ENCODE data around the gene CRTC1.

The CRTC1 gene

DNA sequence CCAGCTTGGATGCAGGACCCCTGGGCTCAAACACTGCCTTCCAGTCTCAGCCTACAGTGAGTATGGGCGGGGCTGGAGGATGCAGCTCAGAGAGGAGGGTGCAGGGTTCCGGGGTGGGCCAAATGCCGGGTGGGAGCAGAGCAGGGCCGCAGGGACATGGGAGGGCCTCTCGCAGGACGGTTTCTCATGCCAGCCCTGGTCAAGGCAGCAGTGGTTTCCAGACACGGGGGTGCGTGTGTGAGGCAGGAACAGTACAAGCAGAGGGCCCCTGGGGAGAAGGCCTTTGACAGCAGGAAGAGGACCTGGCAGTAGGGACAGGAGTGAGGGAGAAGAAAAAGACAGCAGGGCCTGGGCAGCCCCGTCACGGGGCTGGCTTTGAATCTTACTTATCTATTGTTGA, 34.1 kb downstream of the CRTC1 start:
- Histone ChIP-seq H3K27me3 (ENCODE audit: control insufficient read depth, low read length) (no peaks in the 10 kb centered on the region), H3K79me2 (ENCODE audit: control insufficient read depth, low read length) (no peaks in the 10 kb centered on the region), H3K9me3 (ENCODE audit: control insufficient read depth, insufficient read depth, low read length) (no peaks in the 10 kb centered on the region), H3K4me3 (ENCODE audit: low read length) (no peak overlapping the region), H4K20me1 (ENCODE audit: control insufficient read depth, insufficient read depth, low read depth, low read length) (no peaks in the 10 kb centered on the region), H3K4me1 (ENCODE audit: control insufficient read depth, low read length) (no peaks in the 10 kb centered on the region), H3K4me2 (ENCODE audit: low read length) (no peak overlapping the region), H3K36me3 (ENCODE audit: control insufficient read depth, low read length) (no peaks in the 10 kb centered on the region), H3F3A (ENCODE audit: control insufficient read depth, insufficient read depth) (no peaks in the 10 kb centered on the region), H3K27ac (ENCODE audit: low read depth, low read length) (no peak overlapping the region), H3K9me2 (replicated peaks; ENCODE audit: control insufficient read depth, low read length) (no peaks in the 10 kb centered on the region)
- TF ChIP-seq EZH2phosphoT487 (IDR thresholded peaks at IDR 0.05; ENCODE audit: borderline replicate concordance, low read length): no peak
- TF ChIP-seq, protein P1, sequence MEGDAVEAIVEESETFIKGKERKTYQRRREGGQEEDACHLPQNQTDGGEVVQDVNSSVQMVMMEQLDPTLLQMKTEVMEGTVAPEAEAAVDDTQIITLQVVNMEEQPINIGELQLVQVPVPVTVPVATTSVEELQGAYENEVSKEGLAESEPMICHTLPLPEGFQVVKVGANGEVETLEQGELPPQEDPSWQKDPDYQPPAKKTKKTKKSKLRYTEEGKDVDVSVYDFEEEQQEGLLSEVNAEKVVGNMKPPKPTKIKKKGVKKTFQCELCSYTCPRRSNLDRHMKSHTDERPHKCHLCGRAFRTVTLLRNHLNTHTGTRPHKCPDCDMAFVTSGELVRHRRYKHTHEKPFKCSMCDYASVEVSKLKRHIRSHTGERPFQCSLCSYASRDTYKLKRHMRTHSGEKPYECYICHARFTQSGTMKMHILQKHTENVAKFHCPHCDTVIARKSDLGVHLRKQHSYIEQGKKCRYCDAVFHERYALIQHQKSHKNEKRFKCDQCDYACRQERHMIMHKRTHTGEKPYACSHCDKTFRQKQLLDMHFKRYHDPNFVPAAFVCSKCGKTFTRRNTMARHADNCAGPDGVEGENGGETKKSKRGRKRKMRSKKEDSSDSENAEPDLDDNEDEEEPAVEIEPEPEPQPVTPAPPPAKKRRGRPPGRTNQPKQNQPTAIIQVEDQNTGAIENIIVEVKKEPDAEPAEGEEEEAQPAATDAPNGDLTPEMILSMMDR (IDR thresholded peaks at IDR 0.05; ENCODE audit: low read depth, low read length, poor library complexity, severe bottlenecking): no peak

DNA sequence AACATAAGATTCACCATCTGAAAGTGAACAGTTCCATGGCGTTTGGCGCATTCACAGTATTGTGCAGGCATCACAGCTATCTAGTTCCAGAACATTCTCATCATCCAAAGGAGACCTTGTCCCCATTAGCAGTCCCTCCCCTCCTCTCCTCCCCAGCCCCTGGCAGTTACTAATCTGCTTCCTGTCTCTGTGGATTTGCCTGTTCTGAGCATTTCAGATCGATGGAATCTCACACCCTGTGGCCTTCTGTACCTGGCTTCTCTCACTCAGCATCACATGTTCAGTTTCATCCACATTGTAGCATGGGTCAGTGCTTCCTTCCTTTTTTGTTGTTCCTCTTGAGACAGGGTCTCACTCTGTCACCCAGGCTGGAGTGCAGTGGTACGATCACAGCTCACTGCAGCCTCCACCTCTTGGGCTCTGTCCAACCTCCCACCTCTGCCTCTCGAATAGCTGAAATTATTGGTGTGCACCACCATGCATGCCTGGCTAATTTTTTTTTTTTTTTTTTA, 34.6 kb downstream of the CRTC1 start:
- no peaks in the 10 kb centered on the region for H3K9me3 ChIP-seq (ENCODE audit: control insufficient read depth, insufficient read depth, low read length)

DNA sequence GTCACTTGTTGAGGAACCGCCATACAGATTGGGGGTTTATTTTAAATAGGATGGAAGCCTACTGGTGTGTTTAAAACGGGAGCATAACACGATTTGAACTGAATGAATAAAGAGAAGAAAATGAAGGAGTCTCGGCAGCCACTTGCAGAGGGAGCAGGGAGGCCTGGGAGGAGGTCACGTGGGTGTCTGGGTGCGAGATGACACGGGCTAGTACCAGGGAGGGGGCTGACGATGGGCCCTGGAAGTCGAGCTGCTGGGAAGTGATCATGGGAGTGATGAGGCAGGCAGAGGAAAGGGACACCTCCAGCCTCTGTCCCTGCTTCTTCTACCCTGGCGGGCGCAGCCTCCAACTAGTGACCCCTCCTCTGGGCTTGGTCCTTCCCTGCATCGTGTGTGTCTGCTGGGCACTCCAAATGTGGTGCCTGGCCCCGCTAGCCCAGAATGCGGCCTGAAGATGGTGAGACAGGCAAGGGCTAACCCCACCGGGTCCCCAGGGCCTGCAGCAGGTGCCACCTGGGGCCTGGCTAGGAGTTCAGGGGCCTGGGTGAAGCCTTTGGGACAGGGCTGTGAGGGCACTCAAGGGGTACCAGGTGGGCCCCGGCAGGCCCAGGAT, 35.5 kb downstream of the CRTC1 start:
- Histone ChIP-seq H3K4me3 (ENCODE audit: low read length) (no peak overlapping the region), H4K20me1 (ENCODE audit: control insufficient read depth, insufficient read depth, low read depth, low read length) (no peaks in the 10 kb centered on the region), H3K36me3 (ENCODE audit: control insufficient read depth, low read length) (no peaks in the 10 kb centered on the region), H3K9me2 (replicated peaks; ENCODE audit: control insufficient read depth, low read length) (no peaks in the 10 kb centered on the region), H3K27me3 (ENCODE audit: control insufficient read depth, low read length) (no peaks in the 10 kb centered on the region), H3K9me3 (ENCODE audit: control insufficient read depth, insufficient read depth, low read length) (no peaks in the 10 kb centered on the region), H3K27ac (ENCODE audit: low read depth, low read length) (no peak overlapping the region), H3K4me1 (ENCODE audit: control insufficient read depth, low read length) (no peaks in the 10 kb centered on the region), H3K79me2 (ENCODE audit: control insufficient read depth, low read length) (no peaks in the 10 kb centered on the region), H3F3A (ENCODE audit: control insufficient read depth, insufficient read depth) (no peaks in the 10 kb centered on the region), H3K4me2 (ENCODE audit: low read length) (no peak overlapping the region)
- TF ChIP-seq, protein P1 (IDR thresholded peaks at IDR 0.05; ENCODE audit: low read depth, low read length, poor library complexity, severe bottlenecking): no peak
- TF ChIP-seq EZH2phosphoT487 (IDR thresholded peaks at IDR 0.05; ENCODE audit: borderline replicate concordance, low read length): no peak

More for the DNA sequence above, 34.6 kb downstream of the CRTC1 start:
- H3K4me3 ChIP-seq (ENCODE audit: low read length): no peak overlapping the region
- H3K36me3 ChIP-seq (ENCODE audit: control insufficient read depth, low read length): no peaks in the 10 kb centered on the region
- no peaks in the 10 kb centered on the region for H3K9me2 ChIP-seq (replicated peaks; ENCODE audit: control insufficient read depth, low read length)
- no peak overlapping the region for H3K27ac ChIP-seq (ENCODE audit: low read depth, low read length)
- H4K20me1 ChIP-seq (ENCODE audit: control insufficient read depth, insufficient read depth, low read depth, low read length): no peaks in the 10 kb centered on the region
- TF ChIP-seq, protein P1 (IDR thresholded peaks at IDR 0.05; ENCODE audit: low read depth, low read length, poor library complexity, severe bottlenecking): no peak
- TF ChIP-seq EZH2phosphoT487 (IDR thresholded peaks at IDR 0.05; ENCODE audit: borderline replicate concordance, low read length): no peak
- no peak overlapping the region for H3K4me2 ChIP-seq (ENCODE audit: low read length)
- no peaks in the 10 kb centered on the region for H3K4me1 ChIP-seq (ENCODE audit: control insufficient read depth, low read length)
- H3K27me3 ChIP-seq (ENCODE audit: control insufficient read depth, low read length): no peaks in the 10 kb centered on the region
- no peaks in the 10 kb centered on the region for H3K79me2 ChIP-seq (ENCODE audit: control insufficient read depth, low read length)
- no peaks in the 10 kb centered on the region for H3F3A ChIP-seq (ENCODE audit: control insufficient read depth, insufficient read depth)

Measured in DOHH2 (cell line).